Left ventricle myocardium inferior (tissue), 1 donor: ENCODE measurements around the gene PRR36. TPM values are rescaled to one million over a fixed set of nuclear protein-coding genes. Genes with fewer than 3 reads are reported as not detected.

ENCODE experiments used
- DNase-seq: peaks from one replicate; pipeline ENCODE4 v3.0.0-alpha.2; 2020
- H3K27ac ChIP-seq: fragments of 200-600 bp; replicated peaks from 2 replicates; pipeline ENCODE4 v1.8.0; 2021
- H3K27me3 ChIP-seq: fragments of 200-600 bp; 2 replicates; pipeline ENCODE4 v1.8.0; 2021; ENCODE audit warnings: low read depth
- H3K36me3 ChIP-seq: fragments of 200-600 bp; 2 replicates; pipeline ENCODE4 v1.8.0; 2021
- H3K4me1 ChIP-seq: fragments of 200-600 bp; 2 replicates; pipeline ENCODE4 v1.8.0; 2021
- H3K4me3 ChIP-seq: fragments of 200-600 bp; 2 replicates; pipeline ENCODE4 v1.8.0; 2021; ENCODE audit warnings: mild to moderate bottlenecking, moderate library complexity
- H3K9me3 ChIP-seq: fragments of 200-600 bp; replicated peaks from 2 replicates; pipeline ENCODE4 v1.8.0; 2021
- CTCF ChIP-seq: fragments of 200-600 bp; IDR thresholded peaks from 2 replicates; pipeline ENCODE4 v1.8.0; 2021; ENCODE audit warnings: antibody characterized with exemption, mild to moderate bottlenecking, borderline replicate concordance
- intact Hi-C: fragments of 100-400 bp; cut with micrococcal nuclease; formaldehyde crosslinking; loops from one replicate; pipeline ENCODE4 v1.11.0; 2022
- total RNA-seq: library from RNA; stranded (reverse); fragmentation: NEBNext Ultra II Directional; extraction: Animal tissue kit (Norgen Biotek cat#: 25700); gene quantifications from one replicate; pipeline ENCODE4 v1.2.1, GENCODE V29; 2021
- donor health status: DM: no; HTN: yes; CAD: no; lungs with severe emphysema.

PRR36 gene
- total RNA-seq, 1 donor from 2014 or later, result not detected

- Histone ChIP-seq H3K36me3 (peaks cover 7% of the 10 kb centered on the region), H3K9me3 (no peaks in the 10 kb centered on the region), H3K27ac (no peak overlapping the region), H3K4me3 (no peak overlapping the region), H3K27me3 (no peaks in the 10 kb centered on the region), H3K4me1 (peaks cover 32% of the 10 kb centered on the region)
- DNase-seq, result no peak
- intact Hi-C loops, result no loop called here
- TF ChIP-seq CTCF, result no peak
These were observed 27.1 kb upstream of the PRR36 start for GRCh38 chr19:7901337-7901736.

- intact Hi-C loops, result no loop called here
- TF ChIP-seq CTCF, result no peak
- peaks cover 28% of the 10 kb centered on the region for H3K4me1 ChIP-seq
- no peak overlapping the region for H3K4me3 ChIP-seq
- no peaks in the 10 kb centered on the region for H3K9me3 ChIP-seq
- H3K27me3 ChIP-seq, result no peaks in the 10 kb centered on the region
- H3K27ac ChIP-seq, result no peak overlapping the region
- no peak for DNase-seq
- H3K36me3 ChIP-seq, result peaks cover 3% of the 10 kb centered on the region
These were observed 26.7 kb upstream of the PRR36 start for GRCh38 chr19:7900931-7901330.

- peaks cover 2% of the 10 kb centered on the region for H3K27me3 ChIP-seq
- intact Hi-C loops, result no loop called here
- TF ChIP-seq CTCF, result no peak
- H3K27ac ChIP-seq, result no peak overlapping the region
- peaks cover 23% of the 10 kb centered on the region for H3K4me1 ChIP-seq
- DNase-seq, result no peak
- H3K4me3 ChIP-seq, result no peak overlapping the region
- H3K36me3 ChIP-seq, result no peaks in the 10 kb centered on the region
- H3K9me3 ChIP-seq, result no peaks in the 10 kb centered on the region
These were observed 26.2 kb upstream of the PRR36 start for GRCh38 chr19:7900401-7900870.

- DNase-seq, result no peak
- no peaks in the 10 kb centered on the region for H3K9me3 ChIP-seq
- no peak overlapping the region for H3K27ac ChIP-seq
- H3K4me3 ChIP-seq, result no peak overlapping the region
- no peak for TF ChIP-seq CTCF
- H3K4me1 ChIP-seq, result peaks cover 17% of the 10 kb centered on the region
- intact Hi-C loops, result no loop called here
- H3K36me3 ChIP-seq, result no peaks in the 10 kb centered on the region
- H3K27me3 ChIP-seq, result peaks cover 8% of the 10 kb centered on the region
These were observed 25.7 kb upstream of the PRR36 start for GRCh38 chr19:7899751-7900378.

- peaks cover 9% of the 10 kb centered on the region for H3K4me1 ChIP-seq
- peaks cover 15% of the 10 kb centered on the region for H3K27me3 ChIP-seq
- no peak for TF ChIP-seq CTCF
- H3K9me3 ChIP-seq, result no peaks in the 10 kb centered on the region
- H3K27ac ChIP-seq, result no peak overlapping the region
- intact Hi-C loops, result no loop called here
- DNase-seq, result no peak
- H3K36me3 ChIP-seq, result no peaks in the 10 kb centered on the region
- H3K4me3 ChIP-seq, result no peak overlapping the region
These were observed 24.8 kb upstream of the PRR36 start for GRCh38 chr19:7898967-7899366.
